Smooth muscle cell (in vitro differentiated cells): ENCODE measurements around the gene SNAPC2. TPM values are rescaled to one million over a fixed set of nuclear protein-coding genes. Genes with fewer than 3 reads are reported as not detected.
A peak's percentile ranks its signal among the peaks of the same experiment; 100 is the strongest.

ENCODE experiments used
- DNase-seq: peaks from one replicate; lab custom pipeline; 2025; ENCODE audit not compliant: unreplicated experiment; lab: John Stamatoyannopoulos, UW
- H2AFZ ChIP-seq: fragments of 200-600 bp; sonication (generic); 2 replicates; pipeline ENCODE4 v1.6.0; 2016; ENCODE audit warnings: antibody characterized with exemption, low read depth, mild to moderate bottlenecking
- H3F3A ChIP-seq: fragments of 200-600 bp; sonication (generic); 2 replicates; pipeline ENCODE4 v1.6.0; 2017; ENCODE audit warnings: antibody characterized with exemption, low read depth
- H3K27ac ChIP-seq: fragments of 200-600 bp; sonication (generic); 2 replicates; pipeline ENCODE4 v1.5.1; 2016; ENCODE audit warnings: low read depth, mild to moderate bottlenecking
- H3K27me3 ChIP-seq: fragments of 200-600 bp; sonication (generic); 2 replicates; pipeline ENCODE4 v1.6.1; 2016; ENCODE audit warnings: low read depth, mild to moderate bottlenecking
- H3K36me3 ChIP-seq: fragments of 200-600 bp; sonication (generic); 2 replicates; pipeline ENCODE4 v1.5.1; 2016; ENCODE audit warnings: low read depth
- H3K4me1 ChIP-seq: fragments of 200-600 bp; sonication (generic); 2 replicates; pipeline ENCODE4 v1.5.1; 2016; ENCODE audit warnings: low read depth
- H3K4me2 ChIP-seq: fragments of 200-600 bp; sonication (generic); 2 replicates; pipeline ENCODE4 v1.6.0; 2016; ENCODE audit warnings: mild to moderate bottlenecking
- H3K4me3 ChIP-seq: fragments of 200-600 bp; sonication (generic); 2 replicates; pipeline ENCODE4 v1.5.1; 2016; ENCODE audit warnings: mild to moderate bottlenecking
- H3K79me2 ChIP-seq: fragments of 200-600 bp; sonication (generic); 2 replicates; pipeline ENCODE4 v1.6.0; 2016; ENCODE audit warnings: low read depth, mild to moderate bottlenecking
- H3K9ac ChIP-seq: fragments of 200-600 bp; sonication (generic); 2 replicates; pipeline ENCODE4 v1.6.0; 2016; ENCODE audit warnings: low read depth
- H3K9me3 ChIP-seq: fragments of 200-600 bp; sonication (generic); replicated peaks from 2 replicates; pipeline ENCODE4 v1.5.1; 2016; ENCODE audit warnings: low read depth
- H4K20me1 ChIP-seq: fragments of 200-600 bp; sonication (generic); 2 replicates; pipeline ENCODE4 v1.6.0; 2016; ENCODE audit warnings: low read depth
- CTCF ChIP-seq: fragments of 200-600 bp; sonication (generic); IDR thresholded peaks from 2 replicates; pipeline ENCODE4 v1.5.1; 2017; ENCODE audit warnings: borderline replicate concordance, mild to moderate bottlenecking, antibody characterized with exemption; ENCODE audit not compliant: insufficient read depth, poor library complexity, severe bottlenecking
- WGBS: methylation state at CpG from one replicate; pipeline ENCODE4 v1.1.7; 2016; ENCODE audit warnings: low lambda C conversion rate; 5-methylcytosine and 5-hydroxymethylcytosine counted together
- polyA plus RNA-seq: library from polyadenylated mRNA; unstranded; fragments of >200 nt; fragmentation: Nextera tagmentation; extraction: Ambion mirVana; gene quantifications from 2 replicates; pipeline ENCODE4 v1.2.1, GENCODE V29; 2016
- total RNA-seq: library from RNA; depleted of rRNA; stranded (reverse); fragments of >200 nt; gene quantifications from 2 replicates; pipeline ENCODE4 v1.2.3, GENCODE V29; 2014

The SNAPC2 gene
- total and polyA plus RNA-seq, 2 experiments from 2014 or later = 18.2 to 35.0 TPM

GRCh38 chr19:7926021-7926726 is 6.0 kb downstream of the SNAPC2 start, which contains the start of gene CTXN1:
Gene CTXN1 (minus strand): TSS chr19:7926135. CDS start chr19:7925538, 597 bp downstream.
- H3F3A ChIP-seq = peaks cover 10% of the 10 kb centered on the region
- no peak within 1 kb of the TSS for H3K9ac ChIP-seq
- TF ChIP-seq CTCF = no peak
- H3K79me2 ChIP-seq = no peaks in the 10 kb centered on the region
- H3K4me3 ChIP-seq = peak within 1 kb of the TSS; percentile 48
- no peaks in the 10 kb centered on the region for H3K27me3 ChIP-seq
- H3K9me3 ChIP-seq = no peaks in the 10 kb centered on the region
- H3K4me2 ChIP-seq = peak within 1 kb of the TSS; percentile 88
- H4K20me1 ChIP-seq = peaks cover 8% of the 10 kb centered on the region
- no peaks in the 10 kb centered on the region for H3K4me1 ChIP-seq
- peak; percentile 39 for DNase-seq
- no peak within 1 kb of the TSS for H3K27ac ChIP-seq
- H2AFZ ChIP-seq = no peak within 1 kb of the TSS
- no peaks in the 10 kb centered on the region for H3K36me3 ChIP-seq
- 5% methylated on average over 13 of the region's 65 CpGs for WGBS

GRCh38 chr19:7926727-7927604 is 6.8 kb downstream of the SNAPC2 start:
- peaks cover 4% of the 10 kb centered on the region for H4K20me1 ChIP-seq
- peak overlapping the region; percentile 88 for H3K4me2 ChIP-seq
- H3K4me1 ChIP-seq = no peaks in the 10 kb centered on the region
- H3K9ac ChIP-seq = no peak overlapping the region
- no peak overlapping the region for H2AFZ ChIP-seq
- peaks cover 10% of the 10 kb centered on the region for H3F3A ChIP-seq
- H3K79me2 ChIP-seq = no peaks in the 10 kb centered on the region
- no peaks in the 10 kb centered on the region for H3K27me3 ChIP-seq
- H3K27ac ChIP-seq = no peak overlapping the region
- H3K9me3 ChIP-seq = no peaks in the 10 kb centered on the region
- DNase-seq = no peak
- WGBS = 93% methylated on average over 26 of the region's 32 CpGs
- H3K36me3 ChIP-seq = no peaks in the 10 kb centered on the region
- no peak for TF ChIP-seq CTCF
- no peak overlapping the region for H3K4me3 ChIP-seq

- TF ChIP-seq CTCF = no peak
- Histone ChIP-seq H3K9me3 (no peaks in the 10 kb centered on the region), H4K20me1 (peaks cover 4% of the 10 kb centered on the region), H3K4me2 (peak overlapping the region; percentile 44), H3K27ac (peak overlapping the region; percentile 85), H3K36me3 (no peaks in the 10 kb centered on the region), H3K27me3 (no peaks in the 10 kb centered on the region), H3K4me3 (no peak overlapping the region), H3K79me2 (no peaks in the 10 kb centered on the region), H3K4me1 (no peaks in the 10 kb centered on the region), H3F3A (peaks cover 10% of the 10 kb centered on the region), H3K9ac (no peak overlapping the region), H2AFZ (no peak overlapping the region)
- WGBS = 97% methylated on average over 23 of the region's 23 CpGs
- DNase-seq = no peak
These were observed 7.6 kb downstream of the SNAPC2 start for GRCh38 chr19:7927605-7928333.
